ENCODE results near the gene ADGRG3.
"Not testable (repeated sequence)": the region's sequence is repeated elsewhere in the genome, so short reads cannot be mapped to it uniquely, and the experiment has no call there.

The ADGRG3 gene

DNA sequence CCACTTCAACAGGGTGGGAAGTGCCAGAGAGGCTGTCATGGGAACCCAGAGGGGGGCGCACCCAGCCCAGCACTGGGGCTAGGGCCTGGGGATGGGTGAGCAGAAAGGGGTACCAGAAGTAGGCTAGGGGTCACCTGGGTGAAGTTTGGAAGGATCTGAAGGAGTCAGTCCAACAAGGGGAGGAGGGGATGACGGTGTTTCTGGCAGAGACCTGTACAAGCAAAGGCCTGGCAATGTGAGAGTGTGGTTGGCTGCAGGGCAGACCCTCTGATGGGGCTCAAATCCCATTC, 54.0 kb downstream of the ADGRG3 start:
- no peak for DNase-seq

- no peak for DNase-seq
Observed at GRCh38 chr16:57722651-57723050, 54.5 kb downstream of the ADGRG3 start.

DNA sequence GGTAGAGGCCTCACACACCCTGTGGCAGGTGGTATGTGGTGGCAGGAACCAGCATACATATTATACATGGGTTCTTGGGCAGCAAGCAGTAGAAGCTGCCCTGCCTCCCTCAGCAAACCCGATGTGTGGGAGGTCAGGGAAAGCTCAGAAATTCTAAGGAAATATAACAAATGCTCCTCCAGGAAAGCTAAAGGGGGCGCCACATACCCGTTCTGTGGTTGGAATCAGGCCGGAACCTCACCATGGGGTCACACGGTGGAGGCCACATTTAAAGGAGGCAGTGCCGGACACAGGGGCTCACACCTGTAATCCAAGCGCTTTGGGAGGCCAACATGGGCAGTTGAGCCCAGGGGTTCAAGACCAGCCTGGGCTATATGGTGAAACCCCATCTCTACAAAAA, 55.1 kb downstream of the ADGRG3 start:
- no peak for DNase-seq

DNA sequence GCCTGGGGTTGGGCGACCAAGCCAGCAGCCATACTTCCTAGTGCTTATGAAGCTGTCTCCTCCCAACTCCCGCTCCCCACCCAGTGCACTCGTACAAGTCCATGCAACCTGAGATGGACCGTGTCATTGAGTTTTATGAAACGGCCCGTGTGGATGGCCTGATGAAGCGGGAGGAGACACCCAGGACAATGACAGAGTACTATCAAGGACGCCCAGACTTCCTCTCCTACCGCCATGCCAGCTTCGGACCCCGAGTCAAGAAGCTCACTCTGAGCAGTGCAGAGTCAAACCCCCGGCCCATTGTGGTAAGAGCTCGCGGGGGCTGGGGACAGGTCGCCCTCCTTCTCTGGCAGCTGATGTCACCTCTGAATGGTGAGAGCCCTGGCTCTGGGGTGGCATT, 56.4 kb downstream of the ADGRG3 start:
- no peak for DNase-seq

DNA sequence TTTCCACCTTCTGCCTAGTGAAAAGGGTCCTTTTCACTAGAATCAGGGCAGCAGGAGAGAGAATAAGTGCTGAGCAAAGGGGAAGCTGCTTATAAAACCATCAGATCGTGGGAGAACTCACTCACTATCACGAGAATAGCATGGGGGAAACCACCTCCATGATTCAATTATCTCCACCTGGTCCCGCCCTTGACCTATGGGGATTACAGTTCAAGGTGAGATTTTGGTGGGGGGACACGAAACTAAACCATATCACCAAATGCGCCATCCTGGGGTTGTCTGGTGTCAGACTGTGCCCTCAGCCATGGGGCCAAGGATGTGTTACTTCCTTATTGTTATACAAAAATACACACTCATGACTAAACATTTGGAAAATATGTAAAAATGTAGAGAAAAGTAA, 57.0 kb downstream of the ADGRG3 start:
- no peak for DNase-seq

GRCh38 chr16:57725554-57725953, 57.4 kb downstream of the ADGRG3 start:
- no peak for DNase-seq

- DNase-seq: no peak
Observed at GRCh38 chr16:57725976-57726375, 57.9 kb downstream of the ADGRG3 start.

- DNase-seq: no peak
Observed at GRCh38 chr16:57726433-57726947, 58.4 kb downstream of the ADGRG3 start.

GRCh38 chr16:57727610-57728009, 59.5 kb downstream of the ADGRG3 start:
- DNase-seq: no peak

DNA sequence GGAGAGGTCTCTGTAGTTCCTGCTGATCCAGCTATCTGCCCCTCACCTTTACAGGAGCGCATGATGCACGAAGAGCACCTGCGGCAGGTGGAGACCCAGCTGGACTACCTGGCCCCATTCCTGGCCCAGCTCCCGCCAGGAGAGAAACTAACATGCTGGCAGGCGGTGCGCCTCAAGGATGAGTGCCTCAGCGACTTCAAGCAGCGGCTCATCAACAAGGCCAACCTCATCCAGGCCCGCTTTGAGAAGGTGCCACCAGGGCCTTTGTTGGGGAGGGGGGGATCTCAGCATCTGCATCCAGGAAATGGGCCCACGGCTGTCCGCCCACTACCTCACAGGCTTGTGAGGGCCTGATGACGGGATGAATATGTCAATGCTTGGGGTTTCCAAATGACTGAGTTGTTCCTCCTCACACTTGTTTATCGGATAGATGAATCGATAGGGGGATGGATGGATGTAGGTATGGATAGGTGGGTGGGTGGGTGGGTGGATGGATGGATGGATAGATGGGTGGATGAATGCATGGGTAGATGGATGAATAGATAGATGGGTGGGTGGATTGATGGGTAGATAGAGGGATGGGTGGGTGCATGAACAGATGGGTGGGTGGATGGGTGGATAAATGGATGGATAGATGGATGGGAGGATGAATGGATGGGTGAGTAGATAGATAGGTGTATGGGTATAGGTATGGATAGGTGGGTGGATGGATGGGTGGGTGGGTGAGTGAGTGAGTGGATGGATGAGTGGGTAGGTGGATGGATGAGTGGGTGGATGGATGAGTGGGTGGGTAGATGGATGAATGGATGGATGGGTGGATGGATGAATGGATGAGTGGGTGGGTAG, 60.5 kb downstream of the ADGRG3 start:
- DNase-seq: no peak

DNA sequence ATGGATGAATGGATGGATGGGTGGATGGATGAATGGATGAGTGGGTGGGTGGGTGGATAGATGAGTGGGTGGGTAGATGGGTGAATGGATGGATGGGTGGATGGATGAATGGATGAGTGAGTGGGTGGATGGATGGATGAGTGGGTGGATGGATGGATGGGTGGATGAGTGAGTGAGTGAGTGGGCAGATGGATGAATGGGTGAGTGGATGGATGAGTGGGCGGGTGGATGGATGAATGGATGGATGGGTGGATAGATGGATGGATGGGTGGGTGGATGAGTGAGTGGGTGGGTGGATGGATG, 61.0 kb downstream of the ADGRG3 start:
- DNase-seq: no peak

DNA sequence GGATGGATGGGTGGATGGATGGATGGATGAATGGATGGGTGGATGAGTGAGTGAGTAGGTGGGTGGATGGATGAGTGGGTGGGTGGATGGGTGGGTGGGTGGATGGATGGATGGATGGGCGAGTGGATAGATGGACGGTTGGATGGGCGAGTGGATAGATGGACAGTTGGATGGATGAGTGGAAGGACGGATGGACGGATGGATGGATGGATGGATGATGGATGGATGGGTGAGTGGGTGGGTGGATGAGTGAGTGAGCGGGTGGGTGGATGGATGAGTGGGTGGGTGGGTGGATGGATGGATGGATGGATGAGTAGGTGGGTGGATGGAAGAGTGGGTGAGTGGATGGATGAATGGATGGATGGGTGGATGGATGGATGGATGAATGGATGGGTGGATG, 61.7 kb downstream of the ADGRG3 start:
- DNase-seq: not testable (repeated sequence)

DNA sequence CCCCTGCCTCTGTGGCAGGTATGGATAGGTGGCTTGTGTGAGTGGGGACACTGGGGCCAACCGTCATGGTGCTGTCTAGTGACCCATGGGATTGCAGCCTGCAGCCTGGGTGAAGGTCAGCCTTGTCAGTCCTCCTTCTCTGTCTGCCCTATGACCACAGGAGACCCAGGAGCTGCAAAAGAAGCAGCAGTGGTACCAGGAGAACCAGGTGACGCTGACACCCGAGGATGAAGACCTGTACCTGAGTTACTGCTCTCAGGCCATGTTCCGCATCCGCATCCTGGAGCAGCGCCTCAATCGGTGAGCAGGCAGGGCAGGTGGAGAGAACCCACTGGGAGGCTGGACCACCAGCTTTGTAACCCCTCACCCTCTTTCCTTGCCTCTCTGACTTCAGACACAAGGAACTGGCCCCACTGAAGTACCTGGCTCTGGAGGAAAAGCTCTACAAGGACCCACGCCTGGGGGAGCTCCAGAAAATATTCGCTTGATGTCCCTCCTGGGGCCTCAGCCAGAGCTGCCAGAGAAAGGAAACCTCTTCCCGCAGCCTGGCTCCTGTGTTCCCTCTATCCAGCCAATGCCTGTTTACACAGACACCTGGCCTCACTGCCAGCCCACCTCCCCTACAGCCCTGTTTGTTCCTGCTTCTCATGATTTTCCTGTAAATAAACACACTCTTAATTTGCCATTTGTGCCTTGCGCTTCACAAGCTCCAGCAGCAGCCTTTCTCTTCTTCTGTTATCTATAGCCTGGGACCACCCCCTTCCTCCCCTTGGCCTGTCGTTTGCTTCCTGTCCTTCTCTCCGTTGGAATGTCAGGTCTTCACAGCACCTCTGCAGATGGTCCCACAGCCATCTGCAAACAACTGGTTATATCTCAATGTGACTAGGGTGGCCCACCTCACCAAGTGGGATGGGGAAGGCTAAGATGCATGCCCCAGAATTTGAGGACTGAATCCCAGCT, 62.9 kb downstream of the ADGRG3 start:
- DNase-seq: no peak

- DNase-seq: no peak
Observed at GRCh38 chr16:57732037-57732436, 63.9 kb downstream of the ADGRG3 start.

GRCh38 chr16:57732714-57733113, 64.6 kb downstream of the ADGRG3 start:
- DNase-seq: no peak

GRCh38 chr16:57734308-57734924, 66.3 kb downstream of the ADGRG3 start:
- no peak for DNase-seq

GRCh38 chr16:57734925-57735754, 67.0 kb downstream of the ADGRG3 start:
- peak; percentile 99 for DNase-seq

DNA sequence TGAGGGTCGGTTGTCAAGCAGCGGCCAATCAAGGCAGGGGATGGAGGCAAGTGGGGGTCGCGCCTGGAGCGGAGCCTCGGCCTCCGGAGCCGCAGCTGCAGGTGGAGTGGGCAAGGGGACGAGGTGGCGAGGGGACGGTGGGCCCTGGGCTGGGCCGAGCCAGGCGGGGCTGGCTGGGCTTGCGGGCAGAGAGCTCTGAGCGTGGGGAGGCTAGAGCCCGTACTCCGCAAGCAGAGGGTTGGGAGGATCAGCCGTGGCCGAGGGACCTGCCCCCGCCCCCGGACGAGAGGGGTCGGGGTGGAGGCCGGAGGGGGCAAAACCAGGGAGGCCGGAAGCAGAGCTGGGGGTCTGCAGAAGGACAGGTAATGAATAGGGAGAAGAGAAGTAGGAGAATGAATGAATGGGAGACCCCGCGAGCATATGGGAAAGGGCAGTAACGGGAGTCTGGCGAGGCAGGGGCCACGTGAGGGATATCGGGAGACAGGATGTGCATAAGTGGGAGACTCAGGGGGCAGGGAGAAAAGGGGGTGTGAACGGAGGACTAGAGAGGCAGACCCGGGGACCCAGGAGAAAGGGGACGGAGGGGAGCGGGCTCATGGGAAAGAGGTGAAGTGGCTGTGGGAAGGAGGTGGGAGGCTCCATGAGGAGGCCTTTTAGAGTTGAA, 67.8 kb downstream of the ADGRG3 start, which contains the start of gene KATNB1:
Gene KATNB1 (plus strand): TSS at position 16 of the 664 bp plus-strand sequence. CDS start 1,474 bp downstream, outside the sequence.
- DNase-seq: peak; percentile 20

GRCh38 chr16:57736419-57737351, 68.6 kb downstream of the ADGRG3 start:
- DNase-seq: peak; percentile 85

DNA sequence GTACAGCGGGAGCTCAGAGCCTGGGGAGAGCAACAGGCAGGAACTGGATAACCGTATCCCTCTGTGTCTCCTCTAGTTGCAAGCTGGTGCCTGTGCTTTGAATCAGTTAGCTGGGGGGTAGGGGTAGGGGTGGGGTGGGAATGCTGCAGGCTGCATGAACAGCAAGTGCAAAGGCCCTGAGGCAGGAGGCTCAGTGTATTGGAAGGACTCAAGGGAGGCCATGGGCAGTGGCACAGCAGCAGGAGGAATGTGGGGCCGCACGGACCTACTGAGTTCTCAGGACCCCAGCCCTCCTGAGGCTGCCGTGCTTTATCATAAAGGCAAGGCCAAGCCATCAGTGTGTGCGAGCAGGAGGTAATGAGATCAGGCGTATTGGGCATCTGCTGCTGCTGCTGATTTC, 70.7 kb downstream of the ADGRG3 start:
- no peak for DNase-seq

Data from NCI-H226 (cell line).